Kidney epithelial cell (primary cell): Measurements from ENCODE around the gene P2RX4. TPM values are rescaled to one million over a fixed set of nuclear protein-coding genes. Genes with fewer than 3 reads are reported as not detected.

Experiments used
- DNase-seq: peaks from one replicate; pipeline ENCODE4 v3.0.0-alpha.2; 2010; ENCODE audit warnings: low read depth
- H3K27me3 ChIP-seq: 2 replicates; pipeline ENCODE4 v1.6.0; 2011; ENCODE audit warnings: low read length; ENCODE audit not compliant: control insufficient read depth, insufficient read depth
- H3K36me3 ChIP-seq: 2 replicates; pipeline ENCODE4 v1.5.1; 2011; ENCODE audit warnings: low read length; ENCODE audit not compliant: control insufficient read depth, insufficient read depth
- H3K4me3 ChIP-seq: 2 replicates; pipeline ENCODE4 v1.5.1; 2011; ENCODE audit warnings: low read depth, mild to moderate bottlenecking, control low read depth, low read length
- CTCF ChIP-seq: IDR thresholded peaks from 2 replicates; pipeline ENCODE4 v1.5.1; 2011; ENCODE audit warnings: mild to moderate bottlenecking, moderate library complexity, low read length, control low read depth, inconsistent platforms; ENCODE audit not compliant: insufficient read depth, poor library complexity, severe bottlenecking
- total RNA-seq: library from RNA; depleted of rRNA; stranded (reverse); fragments of >200 nt; gene quantifications from 2 replicates; pipeline ENCODE4 v1.2.3, GENCODE V29; 2015

P2RX4 gene
- total RNA-seq, 1 donor from 2014 or later, result 119 TPM

- no peak for TF ChIP-seq CTCF
- Histone ChIP-seq H3K36me3 (no peaks in the 10 kb centered on the region), H3K4me3 (no peak overlapping the region), H3K27me3 (no peaks in the 10 kb centered on the region)
- no peak for DNase-seq
These were observed 8.8 kb downstream of the P2RX4 start for GRCh38 chr12:121218588-121219352.

GRCh38 chr12:121219353-121219986, 9.5 kb downstream of the P2RX4 start:
- Histone ChIP-seq H3K27me3 (no peaks in the 10 kb centered on the region), H3K4me3 (no peak overlapping the region), H3K36me3 (no peaks in the 10 kb centered on the region)
- TF ChIP-seq CTCF, result no peak
- no peak for DNase-seq

- no peaks in the 10 kb centered on the region for H3K27me3 ChIP-seq
- no peaks in the 10 kb centered on the region for H3K36me3 ChIP-seq
- no peak for TF ChIP-seq CTCF
- H3K4me3 ChIP-seq, result no peak overlapping the region
- DNase-seq, result no peak
These were observed 12.9 kb downstream of the P2RX4 start for GRCh38 chr12:121222847-121223246.

GRCh38 chr12:121223292-121224285, 13.7 kb downstream of the P2RX4 start:
- no peaks in the 10 kb centered on the region for H3K36me3 ChIP-seq
- DNase-seq, result no peak
- H3K27me3 ChIP-seq, result no peaks in the 10 kb centered on the region
- no peak overlapping the region for H3K4me3 ChIP-seq
- TF ChIP-seq CTCF, result peak; percentile 28

GRCh38 chr12:121224591-121224990, 14.7 kb downstream of the P2RX4 start:
- H3K36me3 ChIP-seq, result no peaks in the 10 kb centered on the region
- no peaks in the 10 kb centered on the region for H3K27me3 ChIP-seq
- DNase-seq, result no peak
- TF ChIP-seq CTCF, result no peak
- H3K4me3 ChIP-seq, result no peak overlapping the region
